ENCODE data around the gene EPYC.

- TF ChIP-seq POLR2A (IDR thresholded peaks at IDR 0.05; ENCODE audit: low read length) (no peak), GATA1 (IDR thresholded peaks at IDR 0.05; ENCODE audit: low read depth, low read length) (no peak)
These were observed 39.8 kb upstream of the EPYC start for GRCh38 chr12:91044586-91044985.
